Testis (tissue), 3 donors: ENCODE measurements around the gene LENG8. TPM values are rescaled to one million over a fixed set of nuclear protein-coding genes. Genes with fewer than 3 reads are reported as not detected.

Experiments
- DNase-seq: peaks from one replicate; pipeline ENCODE4 v3.0.0-alpha.2; 2019
- H3K27ac ChIP-seq, 2 donors: fragments of 200-600 bp; sonication (generic); one replicate each; pipeline ENCODE4 v1.5.1; 2019
- H3K27me3 ChIP-seq: fragments of 200-600 bp; sonication (generic); one replicate; pipeline ENCODE4 v1.5.1; 2019
- H3K36me3 ChIP-seq: fragments of 200-600 bp; sonication (generic); one replicate; pipeline ENCODE4 v1.5.1; 2017; ENCODE audit warnings: low read depth; ENCODE audit errors: missing control alignments
- H3K4me1 ChIP-seq: fragments of 200-600 bp; sonication (generic); one replicate; pipeline ENCODE4 v1.5.1; 2019
- H3K4me3 ChIP-seq, 2 donors: fragments of 200-600 bp; sonication (generic); one replicate each; pipeline ENCODE4 v1.5.1; 2017 to 2019
- H3K9me3 ChIP-seq: fragments of 200-600 bp; sonication (generic); one replicate; pipeline ENCODE4 v1.5.1; 2017
- CTCF ChIP-seq, 3 experiments: fragments of 450-650 bp in 2 of 3; fragments of 200-600 bp in 1 of 3; sonication (generic) in 1 of 3; IDR thresholded peaks; one replicate each; pipeline ENCODE4 v1.5.1; 2016 to 2019; ENCODE audit warnings: antibody characterized with exemption in 3 of 3, mild to moderate bottlenecking in 2 of 3, moderate library complexity in 1 of 3
- POLR2A ChIP-seq: fragments of 450-650 bp; IDR thresholded peaks from one replicate; pipeline ENCODE4 v1.6.1; 2017; ENCODE audit warnings: antibody characterized with exemption, mild to moderate bottlenecking, moderate library complexity
- WGBS, 2 donors: methylation state at CpG; one replicate each; pipeline ENCODE4 v1.1.5; 2018; 5-methylcytosine and 5-hydroxymethylcytosine counted together
- intact Hi-C: fragments of 100-400 bp; cut with DNase I; formaldehyde crosslinking; loops from one replicate; pipeline ENCODE4 v1.15.1; 2023; ENCODE audit warnings: low total_unique reads
- polyA plus RNA-seq: library from polyadenylated mRNA; stranded (reverse); fragments of 350-450 nt; fragmentation: Illumina TruSeq; extraction: RNeasy Lipid Tissue Mini Kit (QIAGEN cat#74804); gene quantifications from one replicate; pipeline ENCODE4 v1.2.3, GENCODE V29; 2014; ENCODE audit warnings: low read depth, low replicate concordance; ENCODE audit not compliant: insufficient read depth
- total RNA-seq, 2 donors: library from RNA; depleted of rRNA; stranded (reverse); fragments of >200 nt; gene quantifications; one replicate each; pipeline ENCODE4 v1.2.3, GENCODE V29; 2016

LENG8 gene
- total and polyA plus RNA-seq, 3 donors from 2014 or later, result 167 to 507 (median 313) TPM

DNA sequence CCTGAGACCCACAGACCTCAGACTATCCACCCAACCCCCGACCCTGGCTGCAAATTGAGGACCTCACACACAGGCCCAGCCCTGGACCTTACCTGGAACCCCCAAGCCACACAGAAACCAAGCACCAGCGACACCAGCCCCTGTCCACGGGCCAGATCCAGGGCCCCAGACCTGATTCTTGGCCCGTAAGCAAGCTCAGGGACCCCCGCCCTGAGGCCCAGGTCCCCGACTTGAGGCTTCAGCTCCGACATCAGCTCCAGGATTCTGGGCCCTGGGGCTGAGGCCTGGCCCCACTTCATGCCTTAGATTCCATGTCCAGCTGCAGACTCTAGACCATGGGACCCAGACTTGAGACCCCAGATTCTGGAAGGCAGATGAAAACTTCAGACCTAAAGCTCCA, 27.5 kb upstream of the LENG8 start:
- no peak for TF ChIP-seq CTCF (IDR thresholded peaks at IDR 0.05)
- TF ChIP-seq POLR2A, result no peak
- no peak for DNase-seq
- H3K4me3 ChIP-seq, result no peak overlapping the region
- H3K27ac ChIP-seq, result peak overlapping the region; percentile 32 to 73
- no peaks in the 10 kb centered on the region for H3K9me3 ChIP-seq
- H3K4me1 ChIP-seq, result peaks cover 25% of the 10 kb centered on the region
- H3K27me3 ChIP-seq, result no peaks in the 10 kb centered on the region
- intact Hi-C loops, result no loop called here
- H3K36me3 ChIP-seq, result no peaks in the 10 kb centered on the region
- 88 to 96% methylated on average over 4 to 7 of the region's 7 CpGs for WGBS, 2 donors

DNA sequence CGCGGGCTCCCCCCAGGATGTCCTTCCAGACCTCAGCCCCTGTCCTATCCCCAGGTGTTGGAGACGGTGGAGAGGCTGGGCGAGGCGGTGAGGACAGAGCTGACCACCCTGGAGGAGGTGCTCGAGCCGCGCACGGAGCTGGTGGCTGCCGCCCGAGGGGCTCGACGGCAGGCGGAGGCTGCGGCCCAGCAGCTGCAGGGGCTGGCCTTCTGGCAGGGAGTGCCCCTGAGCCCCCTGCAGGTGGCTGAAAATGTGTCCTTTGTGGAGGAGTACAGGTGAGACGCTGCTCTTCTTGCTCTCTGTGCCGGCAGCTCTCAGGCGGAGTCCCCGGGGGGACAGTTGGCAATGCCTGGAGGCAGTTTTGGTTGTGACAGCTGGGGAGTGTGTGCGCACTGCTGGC, 26.9 kb upstream of the LENG8 start:
- Histone ChIP-seq H3K9me3 (no peaks in the 10 kb centered on the region), H3K36me3 (no peaks in the 10 kb centered on the region), H3K4me1 (peaks cover 25% of the 10 kb centered on the region), H3K27ac (peak overlapping the region; percentile 24 to 32), H3K4me3 (no peak overlapping the region), H3K27me3 (no peaks in the 10 kb centered on the region)
- intact Hi-C loops, result no loop called here
- TF ChIP-seq CTCF (IDR thresholded peaks at IDR 0.05) (no peak), POLR2A (no peak)
- WGBS, 2 donors, result 79 to 100% methylated on average over 1 to 20 of the region's 20 CpGs
- DNase-seq, result no peak

DNA sequence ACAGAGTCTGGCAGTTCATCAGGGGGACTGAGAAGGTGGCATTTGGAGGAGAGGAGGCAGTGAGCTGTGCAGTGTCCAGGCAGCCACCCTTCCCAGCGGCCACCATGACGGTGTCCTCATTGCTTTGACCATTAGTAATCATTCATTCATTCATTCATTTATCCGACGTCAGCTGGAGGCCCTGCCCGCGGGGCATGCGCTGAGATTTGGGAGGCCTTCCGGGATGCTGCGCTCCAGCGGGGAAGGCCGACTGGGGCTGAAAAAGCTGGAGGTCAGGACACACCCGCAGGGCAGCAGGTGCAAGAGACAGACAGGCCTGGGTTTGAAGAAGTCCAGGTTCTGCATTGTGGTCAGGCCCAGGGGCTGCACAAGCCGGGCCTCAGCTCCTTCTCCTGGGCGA, 24.8 kb upstream of the LENG8 start:
- Histone ChIP-seq H3K4me1 (peaks cover 11% of the 10 kb centered on the region), H3K36me3 (no peaks in the 10 kb centered on the region), H3K27ac (no peak overlapping the region), H3K4me3 (no peak overlapping the region), H3K9me3 (no peaks in the 10 kb centered on the region), H3K27me3 (no peaks in the 10 kb centered on the region)
- 86 to 91% methylated on average over 12 to 14 of the region's 14 CpGs for WGBS, 2 donors
- DNase-seq, result no peak
- TF ChIP-seq POLR2A (no peak), CTCF (IDR thresholded peaks at IDR 0.05) (no peak)
- intact Hi-C loops, result no loop called here

GRCh38 chr19:54424660-54425381, 24.2 kb upstream of the LENG8 start:
- Histone ChIP-seq H3K9me3 (no peaks in the 10 kb centered on the region), H3K4me3 (no peak overlapping the region), H3K27ac (no peak overlapping the region), H3K4me1 (peaks cover 7% of the 10 kb centered on the region), H3K27me3 (no peaks in the 10 kb centered on the region), H3K36me3 (no peaks in the 10 kb centered on the region)
- no peak for TF ChIP-seq POLR2A
- TF ChIP-seq CTCF (IDR thresholded peaks at IDR 0.05), result no peak
- no peak for DNase-seq
- intact Hi-C loops, result no loop called here
- 87 to 93% methylated on average over 17 to 36 of the region's 36 CpGs for whole genome bisulfite sequencing, 2 donors

GRCh38 chr19:54425382-54425723, 23.6 kb upstream of the LENG8 start:
- Histone ChIP-seq H3K36me3 (no peaks in the 10 kb centered on the region), H3K27ac (no peak overlapping the region), H3K27me3 (no peaks in the 10 kb centered on the region), H3K9me3 (no peaks in the 10 kb centered on the region), H3K4me3 (no peak overlapping the region), H3K4me1 (peaks cover 8% of the 10 kb centered on the region)
- TF ChIP-seq POLR2A (no peak), CTCF (IDR thresholded peaks at IDR 0.05) (no peak)
- 75 to 85% methylated on average over 5 of the region's 5 CpGs for WGBS, 2 donors
- no peak for DNase-seq
- intact Hi-C loops, result no loop called here
